Measurements from ENCODE around the gene PIR. TPM values are rescaled to one million over a fixed set of nuclear protein-coding genes. Genes with fewer than 3 reads are reported as not detected.

The PIR gene
- total RNA-seq, 1 experiment from 2014 or later = 19.7 TPM

DNA sequence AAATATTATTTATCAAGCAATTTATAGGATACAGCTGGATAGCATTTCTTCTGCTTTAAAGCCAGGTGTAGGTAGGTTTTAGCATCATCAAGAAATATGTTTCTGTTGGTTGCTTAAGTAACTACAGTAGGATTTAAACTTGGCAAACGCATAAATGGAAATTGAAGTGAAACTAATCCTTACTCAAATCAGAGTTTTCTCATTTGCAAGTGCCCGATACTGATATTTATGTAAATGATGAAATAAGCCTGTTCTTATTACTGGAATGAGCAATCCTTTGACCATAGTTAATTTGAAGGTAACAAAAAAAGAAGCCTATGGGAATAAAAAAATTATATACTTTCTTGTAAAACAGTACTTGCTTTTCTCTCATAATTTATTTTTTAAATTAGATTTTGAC lies 134.6 kb downstream of the PIR start:
- intact Hi-C loops (cut with micrococcal nuclease; ENCODE audit: unreplicated experiment) = no loop called here
- ChIA-PET CTCF (no interaction called here), POLR2A (no interaction called here)
- Histone ChIP-seq H3K4me1 (ENCODE audit: control insufficient read depth, insufficient read depth, low read length) (no peaks in the 10 kb centered on the region), H3K27ac (ENCODE audit: low read length) (no peak overlapping the region), H3K36me3 (ENCODE audit: control insufficient read depth, insufficient read depth, low read length) (no peaks in the 10 kb centered on the region), H3K27me3 (ENCODE audit: control insufficient read depth, insufficient read depth, low read length) (no peaks in the 10 kb centered on the region), H3K4me3 (ENCODE audit: low read depth in 2 of 2, low read length in 2 of 2) (no peak overlapping the region), H3K9me3 (ENCODE audit: control insufficient read depth, insufficient read depth, low read depth, low read length) (no peaks in the 10 kb centered on the region)
- BruUV-seq (replicated peaks) = no TSS peak
- ATAC-seq = no peak
- in situ Hi-C loops (cut with HindIII; ENCODE audit: low pct_unique_long_range_greater_than_20kb, low sequenced_read_pairs) = no loop called here
- no peak for TF ChIP-seq POLR2AphosphoS5 (IDR thresholded peaks at IDR 0.05; ENCODE audit: low read depth, low read length)
- DNase-seq (ENCODE audit: low read depth, low spot score) = no peak

DNA sequence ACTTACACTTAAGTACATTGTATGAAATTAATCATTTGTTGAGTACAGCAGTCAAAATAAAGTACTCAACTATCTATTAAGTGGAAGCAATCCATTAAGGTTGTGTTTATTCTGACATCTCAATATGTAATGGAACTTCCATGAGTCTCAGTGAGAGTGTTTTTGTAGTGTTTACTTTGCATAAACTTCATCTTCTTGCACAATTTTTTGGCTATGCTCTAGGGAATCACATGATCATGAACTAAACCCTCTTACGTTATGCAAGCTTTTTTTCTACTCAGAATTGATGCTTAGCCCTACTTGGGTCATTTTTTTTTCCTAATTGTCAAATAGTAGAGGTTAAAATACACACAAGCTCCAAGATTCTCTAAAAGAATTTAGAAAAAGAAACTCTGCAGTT lies 136.7 kb downstream of the PIR start:
- no TSS peak for BruUV-seq (replicated peaks)
- CTCF ChIA-PET = no interaction called here
- no peak overlapping the region for H3K4me3 ChIP-seq (ENCODE audit: low read depth in 2 of 2, low read length in 2 of 2)
- POLR2A ChIA-PET = interaction anchor here (0.6 kb wide), 1 partner anchor 87 kb away, joined by 3 read pairs; the partner anchor contains the start of gene ASB9
- H3K4me1 ChIP-seq (ENCODE audit: control insufficient read depth, insufficient read depth, low read length) = no peaks in the 10 kb centered on the region
- no peaks in the 10 kb centered on the region for H3K27me3 ChIP-seq (ENCODE audit: control insufficient read depth, insufficient read depth, low read length)
- H3K36me3 ChIP-seq (ENCODE audit: control insufficient read depth, insufficient read depth, low read length) = no peaks in the 10 kb centered on the region
- no peak overlapping the region for H3K27ac ChIP-seq (ENCODE audit: low read length)
- intact Hi-C loops (cut with micrococcal nuclease; ENCODE audit: unreplicated experiment) (no loop called here), in situ Hi-C loops (cut with HindIII; ENCODE audit: low pct_unique_long_range_greater_than_20kb, low sequenced_read_pairs) (no loop called here)
- TF ChIP-seq POLR2AphosphoS5 (IDR thresholded peaks at IDR 0.05; ENCODE audit: low read depth, low read length) (no peak), REST (IDR thresholded peaks at IDR 0.05; ENCODE audit: insufficient read depth in 1 of 2, low read depth in 2 of 2, low read length in 1 of 2) (no peak), TCF7L2 (IDR thresholded peaks at IDR 0.05; ENCODE audit: low read depth, low read length) (no peak)
- TF ChIP-seq, protein P1, sequence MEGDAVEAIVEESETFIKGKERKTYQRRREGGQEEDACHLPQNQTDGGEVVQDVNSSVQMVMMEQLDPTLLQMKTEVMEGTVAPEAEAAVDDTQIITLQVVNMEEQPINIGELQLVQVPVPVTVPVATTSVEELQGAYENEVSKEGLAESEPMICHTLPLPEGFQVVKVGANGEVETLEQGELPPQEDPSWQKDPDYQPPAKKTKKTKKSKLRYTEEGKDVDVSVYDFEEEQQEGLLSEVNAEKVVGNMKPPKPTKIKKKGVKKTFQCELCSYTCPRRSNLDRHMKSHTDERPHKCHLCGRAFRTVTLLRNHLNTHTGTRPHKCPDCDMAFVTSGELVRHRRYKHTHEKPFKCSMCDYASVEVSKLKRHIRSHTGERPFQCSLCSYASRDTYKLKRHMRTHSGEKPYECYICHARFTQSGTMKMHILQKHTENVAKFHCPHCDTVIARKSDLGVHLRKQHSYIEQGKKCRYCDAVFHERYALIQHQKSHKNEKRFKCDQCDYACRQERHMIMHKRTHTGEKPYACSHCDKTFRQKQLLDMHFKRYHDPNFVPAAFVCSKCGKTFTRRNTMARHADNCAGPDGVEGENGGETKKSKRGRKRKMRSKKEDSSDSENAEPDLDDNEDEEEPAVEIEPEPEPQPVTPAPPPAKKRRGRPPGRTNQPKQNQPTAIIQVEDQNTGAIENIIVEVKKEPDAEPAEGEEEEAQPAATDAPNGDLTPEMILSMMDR (IDR thresholded peaks at IDR 0.05) = no peak
- H3K9me3 ChIP-seq (ENCODE audit: control insufficient read depth, insufficient read depth, low read depth, low read length) = no peaks in the 10 kb centered on the region
- DNase-seq (ENCODE audit: low read depth, low spot score) (no peak), ATAC-seq (no peak)

DNA sequence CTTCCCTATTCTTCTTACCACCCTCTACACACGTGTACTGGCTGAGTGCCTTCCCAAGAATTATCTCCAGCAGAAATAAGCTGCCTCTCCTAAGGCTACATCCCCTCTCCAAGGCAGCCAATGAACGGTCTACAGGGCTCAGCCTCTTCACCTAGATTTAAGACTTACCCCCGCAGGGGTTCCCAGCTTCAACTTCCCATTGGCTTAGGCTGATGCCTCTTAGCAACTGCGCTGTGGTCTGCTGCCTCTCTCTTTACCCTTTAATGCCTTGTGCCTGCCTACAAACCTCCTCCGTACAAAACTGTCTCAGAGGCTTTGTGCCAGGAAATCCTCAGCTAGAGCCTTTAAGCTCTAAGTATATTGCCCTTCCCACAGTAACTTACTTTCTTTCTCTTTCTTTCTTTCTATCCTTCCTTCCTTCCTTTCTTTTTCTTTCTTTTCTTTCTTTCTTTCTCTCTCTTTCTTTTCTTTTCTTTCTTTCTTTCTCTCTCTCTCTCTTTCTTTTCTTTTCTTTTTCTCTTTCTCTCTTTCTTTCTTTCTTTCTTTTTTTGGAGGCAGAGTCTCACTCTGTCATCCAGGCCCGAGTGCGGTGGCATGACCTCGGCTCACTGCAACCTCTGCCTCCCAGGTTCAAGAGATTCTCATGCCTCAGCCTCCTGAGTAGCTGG lies 142.7 kb downstream of the PIR start:
- no peak for ATAC-seq
- intact Hi-C loops (cut with micrococcal nuclease; ENCODE audit: unreplicated experiment) (no loop called here), in situ Hi-C loops (cut with HindIII; ENCODE audit: low pct_unique_long_range_greater_than_20kb, low sequenced_read_pairs) (no loop called here)
- TF ChIP-seq, protein P1 (IDR thresholded peaks at IDR 0.05) = no peak
- TF ChIP-seq POLR2AphosphoS5 (IDR thresholded peaks at IDR 0.05; ENCODE audit: low read depth, low read length) = no peak
- TF ChIP-seq REST (IDR thresholded peaks at IDR 0.05; ENCODE audit: insufficient read depth in 1 of 2, low read depth in 2 of 2, low read length in 1 of 2) = no peak
- TF ChIP-seq TCF7L2 (IDR thresholded peaks at IDR 0.05; ENCODE audit: low read depth, low read length) = no peak
- no peak for TF ChIP-seq SIN3A (IDR thresholded peaks at IDR 0.05; ENCODE audit: borderline replicate concordance, insufficient read depth, low read depth, low read length)
- CTCF ChIA-PET = no interaction called here
- no peak overlapping the region for H3K27ac ChIP-seq (ENCODE audit: low read length)
- POLR2A ChIA-PET = no interaction called here
- no peaks in the 10 kb centered on the region for H3K36me3 ChIP-seq (ENCODE audit: control insufficient read depth, insufficient read depth, low read length)
- H3K9me3 ChIP-seq (ENCODE audit: control insufficient read depth, insufficient read depth, low read depth, low read length) = no peaks in the 10 kb centered on the region
- DNase-seq (ENCODE audit: low read depth, low spot score) = no peak
- H3K4me1 ChIP-seq (ENCODE audit: control insufficient read depth, insufficient read depth, low read length) = no peaks in the 10 kb centered on the region
- no TSS peak for BruUV-seq (replicated peaks)
- H3K4me3 ChIP-seq (ENCODE audit: low read depth in 2 of 2, low read length in 2 of 2) = no peak overlapping the region
- H3K27me3 ChIP-seq (ENCODE audit: control insufficient read depth, insufficient read depth, low read length) = no peaks in the 10 kb centered on the region

Data from Panc1 (cell line).